ENCODE measurements around the gene LNX1.

DNA sequence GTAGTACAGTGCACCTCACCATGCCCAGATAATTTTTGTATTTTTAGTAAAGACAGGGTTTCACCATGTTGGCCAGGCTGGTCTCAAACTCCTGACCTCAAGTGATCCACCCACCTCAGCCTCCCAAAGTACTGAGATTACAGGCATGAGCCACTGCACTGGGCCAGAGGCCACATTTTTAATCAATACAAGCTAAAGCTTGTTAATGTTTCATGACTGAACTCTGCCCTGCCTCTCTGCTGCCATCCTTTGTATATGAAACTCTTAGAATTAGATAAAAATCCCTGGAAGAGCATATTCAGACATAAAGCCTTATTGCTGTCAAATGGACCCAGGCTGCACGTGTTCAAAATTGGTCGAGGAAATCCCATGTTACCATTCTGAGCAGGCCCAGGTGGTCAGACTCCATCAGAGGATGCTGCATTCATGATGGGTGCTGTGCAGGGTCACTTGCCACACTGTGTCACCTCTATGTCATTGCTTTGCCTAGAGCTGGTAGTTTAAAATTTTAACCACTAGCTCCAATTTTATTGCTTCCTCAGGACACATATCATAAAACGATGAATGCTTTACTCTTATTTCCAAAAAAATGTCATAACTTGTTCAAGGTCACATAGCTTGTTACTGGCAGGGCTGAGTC, 45.2 kb downstream of the LNX1 start:
- TF ChIP-seq MAFK (IDR thresholded peaks at IDR 0.05; ENCODE audit: partially characterized antibody) (no peak), POLR2A (IDR thresholded peaks at IDR 0.05; ENCODE audit: low read length) (no peak), PHF8 (IDR thresholded peaks at IDR 0.05; ENCODE audit: borderline replicate concordance, low read depth) (no peak)
- TF ChIP-seq, protein P1, sequence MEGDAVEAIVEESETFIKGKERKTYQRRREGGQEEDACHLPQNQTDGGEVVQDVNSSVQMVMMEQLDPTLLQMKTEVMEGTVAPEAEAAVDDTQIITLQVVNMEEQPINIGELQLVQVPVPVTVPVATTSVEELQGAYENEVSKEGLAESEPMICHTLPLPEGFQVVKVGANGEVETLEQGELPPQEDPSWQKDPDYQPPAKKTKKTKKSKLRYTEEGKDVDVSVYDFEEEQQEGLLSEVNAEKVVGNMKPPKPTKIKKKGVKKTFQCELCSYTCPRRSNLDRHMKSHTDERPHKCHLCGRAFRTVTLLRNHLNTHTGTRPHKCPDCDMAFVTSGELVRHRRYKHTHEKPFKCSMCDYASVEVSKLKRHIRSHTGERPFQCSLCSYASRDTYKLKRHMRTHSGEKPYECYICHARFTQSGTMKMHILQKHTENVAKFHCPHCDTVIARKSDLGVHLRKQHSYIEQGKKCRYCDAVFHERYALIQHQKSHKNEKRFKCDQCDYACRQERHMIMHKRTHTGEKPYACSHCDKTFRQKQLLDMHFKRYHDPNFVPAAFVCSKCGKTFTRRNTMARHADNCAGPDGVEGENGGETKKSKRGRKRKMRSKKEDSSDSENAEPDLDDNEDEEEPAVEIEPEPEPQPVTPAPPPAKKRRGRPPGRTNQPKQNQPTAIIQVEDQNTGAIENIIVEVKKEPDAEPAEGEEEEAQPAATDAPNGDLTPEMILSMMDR (IDR thresholded peaks at IDR 0.05) = no peak
- TF ChIP-seq, protein P2, sequence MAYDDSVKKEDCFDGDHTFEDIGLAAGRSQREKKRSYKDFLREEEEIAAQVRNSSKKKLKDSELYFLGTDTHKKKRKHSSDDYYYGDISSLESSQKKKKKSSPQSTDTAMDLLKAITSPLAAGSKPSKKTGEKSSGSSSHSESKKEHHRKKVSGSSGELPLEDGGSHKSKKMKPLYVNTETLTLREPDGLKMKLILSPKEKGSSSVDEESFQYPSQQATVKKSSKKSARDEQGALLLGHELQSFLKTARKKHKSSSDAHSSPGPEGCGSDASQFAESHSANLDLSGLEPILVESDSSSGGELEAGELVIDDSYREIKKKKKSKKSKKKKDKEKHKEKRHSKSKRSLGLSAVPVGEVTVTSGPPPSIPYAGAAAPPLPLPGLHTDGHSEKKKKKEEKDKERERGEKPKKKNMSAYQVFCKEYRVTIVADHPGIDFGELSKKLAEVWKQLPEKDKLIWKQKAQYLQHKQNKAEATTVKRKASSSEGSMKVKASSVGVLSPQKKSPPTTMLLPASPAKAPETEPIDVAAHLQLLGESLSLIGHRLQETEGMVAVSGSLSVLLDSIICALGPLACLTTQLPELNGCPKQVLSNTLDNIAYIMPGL (CRISPR knock-in tag; IDR thresholded peaks at IDR 0.05; ENCODE audit: borderline replicate concordance) = no peak
